ENCODE data around the gene AMZ1. TPM values are rescaled to one million over a fixed set of nuclear protein-coding genes. Genes with fewer than 3 reads are reported as not detected.
A peak's percentile ranks its signal among the peaks of the same experiment; 100 is the strongest.

The AMZ1 gene
- total and polyA plus RNA-seq, 2 donors (not counting 1 experiment from before 2014, with no cell fraction given), result 0.26 to 0.33 TPM

- H3K4me3 ChIP-seq (replicated peaks in 1 of 4; ENCODE audit: control extremely low read depth in 1 of 4, insufficient read depth in 1 of 4, low read depth in 3 of 4, low read length in 4 of 4), result no peak overlapping the region
- H3K27me3 ChIP-seq (ENCODE audit: control insufficient read depth, insufficient read depth, low read length), result no peaks in the 10 kb centered on the region
- TF ChIP-seq, protein P1, sequence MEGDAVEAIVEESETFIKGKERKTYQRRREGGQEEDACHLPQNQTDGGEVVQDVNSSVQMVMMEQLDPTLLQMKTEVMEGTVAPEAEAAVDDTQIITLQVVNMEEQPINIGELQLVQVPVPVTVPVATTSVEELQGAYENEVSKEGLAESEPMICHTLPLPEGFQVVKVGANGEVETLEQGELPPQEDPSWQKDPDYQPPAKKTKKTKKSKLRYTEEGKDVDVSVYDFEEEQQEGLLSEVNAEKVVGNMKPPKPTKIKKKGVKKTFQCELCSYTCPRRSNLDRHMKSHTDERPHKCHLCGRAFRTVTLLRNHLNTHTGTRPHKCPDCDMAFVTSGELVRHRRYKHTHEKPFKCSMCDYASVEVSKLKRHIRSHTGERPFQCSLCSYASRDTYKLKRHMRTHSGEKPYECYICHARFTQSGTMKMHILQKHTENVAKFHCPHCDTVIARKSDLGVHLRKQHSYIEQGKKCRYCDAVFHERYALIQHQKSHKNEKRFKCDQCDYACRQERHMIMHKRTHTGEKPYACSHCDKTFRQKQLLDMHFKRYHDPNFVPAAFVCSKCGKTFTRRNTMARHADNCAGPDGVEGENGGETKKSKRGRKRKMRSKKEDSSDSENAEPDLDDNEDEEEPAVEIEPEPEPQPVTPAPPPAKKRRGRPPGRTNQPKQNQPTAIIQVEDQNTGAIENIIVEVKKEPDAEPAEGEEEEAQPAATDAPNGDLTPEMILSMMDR (conservative IDR thresholded peaks at IDR 0.05 in 1 of 2, IDR thresholded peaks at IDR 0.05 in 1 of 2; ENCODE audit: low read depth in 1 of 2, low read length in 2 of 2), result no peak
- no peak for TF ChIP-seq EZH2 (IDR thresholded peaks at IDR 0.05; ENCODE audit: low read length, missing control alignments)
- peaks cover 8% of the 10 kb centered on the region for H3K36me3 ChIP-seq (ENCODE audit: control insufficient read depth, insufficient read depth, low read length)
- H3K79me2 ChIP-seq (ENCODE audit: control insufficient read depth, insufficient read depth, low read length), result peaks cover 3% of the 10 kb centered on the region
- H3K4me2 ChIP-seq (ENCODE audit: extremely low read depth, insufficient read depth, low read length), result peak overlapping the region; percentile 26
- no peaks in the 10 kb centered on the region for H3K9me3 ChIP-seq (ENCODE audit: control insufficient read depth, insufficient read depth, low read depth, low read length)
- H3K27ac ChIP-seq (ENCODE audit: insufficient read depth, low read length), result peak overlapping the region; percentile 28
- no peak overlapping the region for H2AFZ ChIP-seq (ENCODE audit: low read length)
- H3K4me1 ChIP-seq (ENCODE audit: control insufficient read depth, extremely low read depth, insufficient read depth, low read length), result peaks cover 5% of the 10 kb centered on the region
- H4K20me1 ChIP-seq (ENCODE audit: control insufficient read depth, extremely low read depth, insufficient read depth, low read length), result no peaks in the 10 kb centered on the region
- H3K9ac ChIP-seq (ENCODE audit: insufficient read depth, low read length), result no peak overlapping the region
- peak in 1 of 2 donors; percentile 27 for DNase-seq (ENCODE audit: low read depth in 2 of 2)
Observed at GRCh38 chr7:2728316-2729030, 40.5 kb downstream of the AMZ1 start.

- Histone ChIP-seq H3K9ac (ENCODE audit: insufficient read depth, low read length) (no peak overlapping the region), H3K27ac (ENCODE audit: insufficient read depth, low read length) (peak overlapping the region; percentile 28), H3K4me1 (ENCODE audit: control insufficient read depth, extremely low read depth, insufficient read depth, low read length) (peaks cover 5% of the 10 kb centered on the region), H3K4me2 (ENCODE audit: extremely low read depth, insufficient read depth, low read length) (peak overlapping the region; percentile 26), H3K4me3 (replicated peaks in 1 of 4; ENCODE audit: control extremely low read depth in 1 of 4, insufficient read depth in 1 of 4, low read depth in 3 of 4, low read length in 4 of 4) (no peak overlapping the region), H3K27me3 (ENCODE audit: control insufficient read depth, insufficient read depth, low read length) (no peaks in the 10 kb centered on the region), H3K79me2 (ENCODE audit: control insufficient read depth, insufficient read depth, low read length) (peaks cover 6% of the 10 kb centered on the region), H3K36me3 (ENCODE audit: control insufficient read depth, insufficient read depth, low read length) (peaks cover 8% of the 10 kb centered on the region), H4K20me1 (ENCODE audit: control insufficient read depth, extremely low read depth, insufficient read depth, low read length) (no peaks in the 10 kb centered on the region), H2AFZ (ENCODE audit: low read length) (no peak overlapping the region), H3K9me3 (ENCODE audit: control insufficient read depth, insufficient read depth, low read depth, low read length) (no peaks in the 10 kb centered on the region)
- TF ChIP-seq, protein P1 (conservative IDR thresholded peaks at IDR 0.05 in 1 of 2, IDR thresholded peaks at IDR 0.05 in 1 of 2; ENCODE audit: low read depth in 1 of 2, low read length in 2 of 2), result peak in 1 of 2 donors; percentile 10
- TF ChIP-seq EZH2 (IDR thresholded peaks at IDR 0.05; ENCODE audit: low read length, missing control alignments), result no peak
- peak; percentile 43 to 46 for DNase-seq (ENCODE audit: low read depth in 2 of 2)
Observed at GRCh38 chr7:2729031-2729892, 41.3 kb downstream of the AMZ1 start.
